Stimulated activated CD8-positive, alpha-beta memory T cell treated with anti-CD3 and anti-CD28 coated beads, Interleukin-2, amount 100 ng/mL, for 48 hours (primary cell): Measurements from ENCODE around the gene HMG20B.

Experiments used
- DNase-seq, 2 donors: peaks; one replicate each; pipeline ENCODE4 v3.0.0-alpha.2; 2020; ENCODE audit warnings: low read depth in 2 of 2

Gene HMG20B

GRCh38 chr19:3537101-3537437 lies 35.7 kb upstream of the HMG20B start:
- no peak for DNase-seq

GRCh38 chr19:3537438-3538240 lies 35.1 kb upstream of the HMG20B start:
- DNase-seq = no peak

- no peak for DNase-seq
Measured at GRCh38 chr19:3538258-3538929, 34.4 kb upstream of the HMG20B start.

GRCh38 chr19:3538965-3539755 lies 33.6 kb upstream of the HMG20B start, which contains the start of gene TEKTIP1:
Gene TEKTIP1 (plus strand): TSS chr19:3539174. CDS start chr19:3539178, 4 bp downstream.
- no peak for DNase-seq

GRCh38 chr19:3539756-3540118 lies 33.0 kb upstream of the HMG20B start:
- no peak for DNase-seq

GRCh38 chr19:3543150-3544057 lies 29.3 kb upstream of the HMG20B start:
- DNase-seq = no peak

GRCh38 chr19:3544058-3544376 lies 28.7 kb upstream of the HMG20B start:
- no peak for DNase-seq

GRCh38 chr19:3544742-3545668 lies 27.7 kb upstream of the HMG20B start:
- DNase-seq = peak; percentile 78 to 80

- no peak for DNase-seq
Measured at GRCh38 chr19:3545669-3546034, 27.1 kb upstream of the HMG20B start.

- no peak for DNase-seq
Measured at GRCh38 chr19:3546119-3546518, 26.6 kb upstream of the HMG20B start.

- peak; percentile 24 to 50 for DNase-seq
Measured at GRCh38 chr19:3547301-3547731, 25.4 kb upstream of the HMG20B start.

- DNase-seq = no peak
Measured at GRCh38 chr19:3547767-3548282, 24.9 kb upstream of the HMG20B start.

- no peak for DNase-seq
Measured at GRCh38 chr19:3548606-3549005, 24.1 kb upstream of the HMG20B start.

GRCh38 chr19:3549816-3550215 lies 22.9 kb upstream of the HMG20B start:
- no peak for DNase-seq

GRCh38 chr19:3550947-3551791 lies 21.6 kb upstream of the HMG20B start:
- DNase-seq = no peak

GRCh38 chr19:3551792-3552095 lies 21.0 kb upstream of the HMG20B start:
- DNase-seq = no peak

GRCh38 chr19:3554254-3555083 lies 18.3 kb upstream of the HMG20B start:
- DNase-seq = no peak

- no peak for DNase-seq
Measured at GRCh38 chr19:3555653-3556422, 16.9 kb upstream of the HMG20B start.
